H1 (cell line): ENCODE data around the gene SGCB. TPM values are rescaled to one million over a fixed set of nuclear protein-coding genes. Genes with fewer than 3 reads are reported as not detected.

ENCODE experiments used
- CTCF ChIA-PET: fragments of 300-600 bp; sonication (Branson Sonifier 250); formaldehyde crosslinking; loops from one replicate; lab custom pipeline; 2021; ENCODE audit not compliant: partially characterized antibody; lab: Charles Lee
- POLR2A ChIA-PET: fragments of 300-600 bp; sonication (Branson Sonifier 250); formaldehyde crosslinking; loops from one replicate; lab custom pipeline; 2021; ENCODE audit warnings: inconsistent platforms; ENCODE audit not compliant: partially characterized antibody; lab: Charles Lee
- DNase-seq, 2 experiments: peaks; one replicate each; pipeline versions ENCODE4 v3.0.0 to v3.0.0-alpha.2; 2010 to 2022; ENCODE audit warnings: low spot score in 2 of 2, low read depth in 1 of 2, mixed read lengths in 1 of 2
- FAIRE-seq: peaks from 2 replicates; lab custom pipeline; 2011; peaks lifted over from hg19 to GRCh38; lab: Jason Lieb, UNC
- H2AFZ ChIP-seq: 2 replicates; pipeline ENCODE4 v1.8.1; 2012; ENCODE audit warnings: low read length, inconsistent platforms
- H2AK5ac ChIP-seq: 2 replicates; pipeline ENCODE4 v1.6.1; 2013; ENCODE audit warnings: low read depth, low read length
- H2BK120ac ChIP-seq: replicated peaks from 2 replicates; pipeline ENCODE3; 2013; ENCODE audit warnings: low read depth, low read length, inconsistent platforms
- H2BK12ac ChIP-seq: 2 replicates; pipeline ENCODE4 v1.6.1; 2013; ENCODE audit warnings: low read depth, low read length
- H2BK15ac ChIP-seq: 2 replicates; pipeline ENCODE4 v1.6.1; 2013; ENCODE audit warnings: low read length
- H2BK20ac ChIP-seq: 2 replicates; pipeline ENCODE4 v1.6.1; 2013; ENCODE audit warnings: low read length
- H2BK5ac ChIP-seq: 2 replicates; pipeline ENCODE4 v1.6.1; 2013; ENCODE audit warnings: low read depth, low read length
- H3K14ac ChIP-seq: 2 replicates; pipeline ENCODE4 v1.6.1; 2013; ENCODE audit warnings: inconsistent platforms; ENCODE audit not compliant: insufficient read length
- H3K18ac ChIP-seq: 2 replicates; pipeline ENCODE4 v1.6.1; 2013; ENCODE audit warnings: low read length; ENCODE audit errors: extremely low read depth
- H3K23ac ChIP-seq: 2 replicates; pipeline ENCODE4 v1.6.1; 2013; ENCODE audit warnings: inconsistent platforms; ENCODE audit not compliant: insufficient read length
- H3K23me2 ChIP-seq: 2 replicates; pipeline ENCODE4 v1.6.1; 2013; ENCODE audit warnings: low read depth, low read length
- H3K27ac ChIP-seq: 2 replicates; pipeline ENCODE4 v1.6.1; 2011; ENCODE audit warnings: low read depth, low read length, inconsistent platforms
- H3K27me3 ChIP-seq, 4 experiments: replicated peaks in 1 of 4; 1 replicate in 1 of 4; 2 replicates in 3 of 4; pipeline versions ENCODE4 v1.6.1 to v1.8.1; 2011 to 2013; ENCODE audit warnings: low read length in 3 of 4, mild to moderate bottlenecking in 3 of 4, inconsistent platforms in 2 of 4, mixed read lengths in 2 of 4, moderate library complexity in 1 of 4; ENCODE audit not compliant: control insufficient read depth in 3 of 4, insufficient read depth in 3 of 4; ENCODE audit errors: extremely low read depth in 1 of 4
- H3K36me3 ChIP-seq, 4 experiments: 2 replicates each; pipeline versions ENCODE4 v1.6.1 to v1.8.1; 2011 to 2013; ENCODE audit warnings: mild to moderate bottlenecking in 4 of 4, low read length in 3 of 4, moderate library complexity in 2 of 4, control low read depth in 1 of 4, inconsistent platforms in 1 of 4; ENCODE audit not compliant: insufficient read depth in 4 of 4, control insufficient read depth in 2 of 4
- H3K4ac ChIP-seq: replicated peaks from 2 replicates; pipeline ENCODE3; 2013; ENCODE audit warnings: low read length, low read depth, mixed read lengths, inconsistent platforms; ENCODE audit not compliant: insufficient read length
- H3K4me1 ChIP-seq, 4 experiments: replicated peaks in 1 of 4; 1 replicate in 1 of 4; 2 replicates in 3 of 4; pipeline versions ENCODE4 v1.6.1 to v1.8.1; 2011 to 2013; ENCODE audit warnings: low read length in 3 of 4, inconsistent platforms in 2 of 4, mixed read lengths in 1 of 4; ENCODE audit not compliant: insufficient read depth in 4 of 4, control insufficient read depth in 3 of 4
- H3K4me2 ChIP-seq, 2 experiments: 2 replicates each; pipeline versions ENCODE4 v1.6.1 to v1.8.1; 2011 to 2013; ENCODE audit warnings: low read depth in 2 of 2, low read length in 2 of 2, control low read depth in 1 of 2, inconsistent platforms in 1 of 2, mild to moderate bottlenecking in 1 of 2; ENCODE audit not compliant: insufficient read depth in 1 of 2
- H3K4me3 ChIP-seq, 4 experiments: fragments of 200-600, 300-600 bp in 1 of 4; sonication (generic), shearing (Covaris generic), sonication (Bioruptor Twin) in 1 of 4; 2 replicates each; pipeline versions ENCODE4 v1.5.1 to v1.8.1; 2011 to 2016; ENCODE audit warnings: low read length in 4 of 4, low read depth in 3 of 4, control low read depth in 2 of 4, inconsistent platforms in 2 of 4, mild to moderate bottlenecking in 2 of 4, mixed read lengths in 1 of 4, moderate library complexity in 1 of 4; ENCODE audit not compliant: insufficient read depth in 2 of 4; ENCODE audit errors: extremely low read depth in 1 of 4
- H3K56ac ChIP-seq: replicated peaks from 2 replicates; pipeline ENCODE3; 2013; ENCODE audit warnings: low read depth, mild to moderate bottlenecking, mixed read lengths, low read length, inconsistent platforms; ENCODE audit not compliant: insufficient read length
- H3K79me1 ChIP-seq: 2 replicates; pipeline ENCODE4 v1.6.1; 2013; ENCODE audit warnings: low read depth, low read length, control low read depth
- H3K79me2 ChIP-seq, 2 experiments: 2 replicates each; pipeline versions ENCODE4 v1.6.1 to v1.8.1; 2012 to 2013; ENCODE audit warnings: low read length in 2 of 2, mild to moderate bottlenecking in 2 of 2, inconsistent platforms in 1 of 2; ENCODE audit not compliant: insufficient read depth in 2 of 2, control insufficient read depth in 1 of 2
- H3K9ac ChIP-seq, 4 experiments: replicated peaks in 1 of 4; 1 replicate in 1 of 4; 2 replicates in 3 of 4; pipeline versions ENCODE4 v1.6.1 to v1.8.1; 2011 to 2013; ENCODE audit warnings: low read depth in 3 of 4, low read length in 3 of 4, control low read depth in 2 of 4, mild to moderate bottlenecking in 2 of 4, moderate library complexity in 2 of 4, inconsistent platforms in 1 of 4; ENCODE audit errors: extremely low read depth in 1 of 4
- H3K9me3 ChIP-seq, 2 experiments: 2 replicates each; pipeline versions ENCODE4 v1.6.1 to v1.8.1; 2012 to 2013; ENCODE audit warnings: mild to moderate bottlenecking in 2 of 2, moderate library complexity in 2 of 2, control low read depth in 1 of 2, inconsistent platforms in 1 of 2, low read depth in 1 of 2, low read length in 1 of 2, mixed read lengths in 1 of 2; ENCODE audit not compliant: insufficient read depth in 2 of 2
- H4K20me1 ChIP-seq, 2 experiments: replicated peaks in 1 of 2; 2 replicates each; pipeline versions ENCODE3 to v1.8.1; 2011 to 2013; ENCODE audit warnings: inconsistent platforms in 2 of 2, low read length in 2 of 2, mild to moderate bottlenecking in 1 of 2; ENCODE audit not compliant: insufficient read depth in 2 of 2, control insufficient read depth in 1 of 2
- H4K5ac ChIP-seq: 2 replicates; pipeline ENCODE4 v1.6.1; 2013; ENCODE audit warnings: low read length, low read depth, mixed read lengths, inconsistent platforms; ENCODE audit not compliant: insufficient read length
- H4K8ac ChIP-seq: 2 replicates; pipeline ENCODE4 v1.8.0; 2013; ENCODE audit warnings: mild to moderate bottlenecking, moderate library complexity, low read length, inconsistent platforms; ENCODE audit not compliant: insufficient read depth; ENCODE audit errors: extremely low read depth
- H4K91ac ChIP-seq: replicated peaks from 2 replicates; pipeline ENCODE3; 2013; ENCODE audit warnings: low read length, mixed read lengths, inconsistent platforms; ENCODE audit not compliant: insufficient read length
- ZNF274 ChIP-seq: IDR thresholded peaks from 2 replicates; pipeline ENCODE4 v1.7.0; 2012; ENCODE audit warnings: low read length, borderline replicate concordance; ENCODE audit errors: extremely low read depth
- WGBS, 2 experiments: shearing (Covaris generic) in 1 of 2; methylation state at CpG; one replicate each; pipeline versions ENCODE4 v1.1.6 to v1.1.7; 2013 to 2015; ENCODE audit warnings: low lambda C conversion rate in 2 of 2, mixed read lengths in 2 of 2, inconsistent platforms in 1 of 2, low coverage in 1 of 2, missing lambda C conversion rate in 1 of 2; ENCODE audit not compliant: insufficient replicate concordance in 2 of 2, insufficient coverage in 1 of 2, insufficient read length in 1 of 2; ENCODE audit errors: extremely low coverage in 1 of 2, missing lambda C conversion rate in 1 of 2; 5-methylcytosine and 5-hydroxymethylcytosine counted together
- polyA plus RNA-seq, 7 experiments: library from polyadenylated mRNA; depleted of rRNA in 3 of 7; stranded (reverse) in 5 of 7; unstranded in 2 of 7; fragments of >200 nt in 5 of 7; fragments of 200-250 nt in 2 of 7; gene quantifications; 1 replicate in 5 of 7; 2 replicates in 1 of 7; 4 replicates in 1 of 7; pipeline versions ENCODE4 v1.2.1 to v1.2.3, GENCODE V29; 2011 to 2013; ENCODE audit warnings: missing spikeins in 2 of 7, mixed read lengths in 2 of 7
- total RNA-seq: library from RNA; stranded (reverse); fragmentation: NEBNext Ultra II Directional; extraction: Animal tissue kit (Norgen Biotek cat#: 25700); gene quantifications from 2 replicates; pipeline ENCODE4 v1.2.1, GENCODE V29; 2021

SGCB gene
- total and polyA plus RNA-seq, 2 of the 8 experiments (the other 6 are each of a cell fraction or from before 2014, with no cell fraction given), result 6.8 to 32.2 TPM

GRCh38 chr4:52045028-52045427 is 6.9 kb upstream of the SGCB start:
- Histone ChIP-seq H3K27me3 (no peaks in the 10 kb centered on the region; a peak in 1 of 7 replicates), H2BK5ac (no peak overlapping the region), H3K4ac (no peak overlapping the region), H3K79me2 (no peaks in the 10 kb centered on the region), H2BK120ac (no peak overlapping the region), H3K4me3 (no peak overlapping the region), H3K4me1 (no peaks in the 10 kb centered on the region), H4K5ac (no peak overlapping the region), H2AFZ (no peak overlapping the region), H3K36me3 (no peaks in the 10 kb centered on the region), H3K9ac (no peak overlapping the region), H2AK5ac (no peak overlapping the region), H3K23ac (no peak overlapping the region), H3K9me3 (peaks cover 0 to 3% of the 10 kb centered on the region in 2 experiments; a peak in 1 of 4 replicates), H3K23me2 (no peaks in the 10 kb centered on the region), H3K4me2 (no peak overlapping the region), H2BK12ac (no peak overlapping the region), H4K91ac (no peak overlapping the region), H4K8ac (no peak overlapping the region), H3K18ac (no peak overlapping the region), H2BK20ac (no peak overlapping the region), H3K56ac (no peak overlapping the region), H4K20me1 (no peaks in the 10 kb centered on the region), H3K27ac (no peak overlapping the region), H3K79me1 (no peaks in the 10 kb centered on the region), H2BK15ac (no peak overlapping the region), H3K14ac (no peak overlapping the region)
- no peak for TF ChIP-seq ZNF274
- WGBS, 2 experiments, result 90% methylated on average over 1 of the region's 1 CpG; no CpG with 5 or more reads in 1 of the 2 experiments
- POLR2A ChIA-PET, result no interaction called here
- CTCF ChIA-PET, result interaction anchor here (0.7 kb wide), 1 partner anchor 12 kb away, joined by 3 read pairs; no protein-coding TSS in a partner anchor
- no peak for FAIRE-seq
- DNase-seq, result no peak
